HG02798 (cell line): ENCODE measurements around the gene GUCA1A.

Experiments used
- ATAC-seq: cut with Tn5 transposase; IDR thresholded peaks from one replicate; pipeline ENCODE4 v1.9.1; 2021; ENCODE audit warnings: mild to moderate bottlenecking; ENCODE audit not compliant: unreplicated experiment, poor library complexity

Gene GUCA1A

GRCh38 chr6:42173101-42173500 lies at the start of gene GUCA1A:
GUCA1A (plus strand) TSS chr6:42173364; CDS start chr6:42173614, 250 bp downstream.
- no peak for ATAC-seq

- no peak for ATAC-seq
Observed at GRCh38 chr6:42123379-42124103, 49.6 kb upstream of the GUCA1A start.

GRCh38 chr6:42124223-42124836 lies 48.8 kb upstream of the GUCA1A start:
- ATAC-seq, result no peak

- ATAC-seq, result no peak
Observed at GRCh38 chr6:42125231-42125630, 47.9 kb upstream of the GUCA1A start.

GRCh38 chr6:42125663-42126062 lies 47.5 kb upstream of the GUCA1A start:
- no peak for ATAC-seq

- no peak for ATAC-seq
Observed at GRCh38 chr6:42128460-42129359, 44.5 kb upstream of the GUCA1A start.

GRCh38 chr6:42129360-42129676 lies 43.8 kb upstream of the GUCA1A start:
- no peak for ATAC-seq

- ATAC-seq, result no peak
Observed at GRCh38 chr6:42131531-42131930, 41.6 kb upstream of the GUCA1A start.

GRCh38 chr6:42133926-42134325 lies 39.2 kb upstream of the GUCA1A start:
- ATAC-seq, result no peak

GRCh38 chr6:42135161-42135560 lies 38.0 kb upstream of the GUCA1A start:
- no peak for ATAC-seq

GRCh38 chr6:42135722-42136121 lies 37.4 kb upstream of the GUCA1A start:
- ATAC-seq, result no peak

- ATAC-seq, result no peak
Observed at GRCh38 chr6:42136508-42137193, 36.5 kb upstream of the GUCA1A start.

- ATAC-seq, result no peak
Observed at GRCh38 chr6:42137194-42137753, 35.9 kb upstream of the GUCA1A start.

GRCh38 chr6:42138190-42138589 lies 35.0 kb upstream of the GUCA1A start:
- no peak for ATAC-seq

- ATAC-seq, result no peak
Observed at GRCh38 chr6:42138630-42139619, 34.2 kb upstream of the GUCA1A start.

- no peak for ATAC-seq
Observed at GRCh38 chr6:42140032-42140431, 33.1 kb upstream of the GUCA1A start.

- no peak for ATAC-seq
Observed at GRCh38 chr6:42140756-42141602, 32.2 kb upstream of the GUCA1A start.

- no peak for ATAC-seq
Observed at GRCh38 chr6:42141603-42142117, 31.5 kb upstream of the GUCA1A start.
